ENCODE results near the gene HTT. TPM values are rescaled to one million over a fixed set of nuclear protein-coding genes. Genes with fewer than 3 reads are reported as not detected.

Gene HTT
- total and polyA plus RNA-seq, 5 donors from 2014 or later, result 4.8 to 101 (median 6.4) TPM

DNA sequence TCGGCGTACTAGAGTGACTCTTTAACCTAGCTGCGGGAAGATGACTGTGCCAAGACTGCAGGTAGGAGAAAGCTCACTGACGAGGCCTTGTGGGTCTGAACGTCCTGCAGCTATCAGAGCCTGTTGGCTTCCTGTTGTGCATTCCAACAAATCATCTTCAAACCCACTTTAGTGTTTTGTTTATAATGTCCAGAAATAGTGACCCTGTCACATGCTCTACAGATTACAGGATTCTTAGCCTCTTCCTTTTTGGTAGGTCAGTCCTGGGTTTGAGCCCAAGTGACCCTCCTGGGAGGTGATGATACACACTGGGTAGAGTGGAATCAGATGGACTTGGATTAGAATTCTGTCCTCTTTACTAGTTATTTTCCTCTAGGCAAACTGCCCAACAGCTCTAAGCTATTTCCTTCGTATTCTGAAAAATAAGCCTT is 33.2 kb downstream of the HTT start:
- Mint-ChIP-seq H3K4me3 (no peak overlapping the region), H3K27me3 (no peaks in the 10 kb centered on the region), H3K4me1 (peaks cover 5 to 9% (median 6%) of the 10 kb centered on the region in 4 donors), H3K9me3 (no peaks in the 10 kb centered on the region), H3K36me3 (peaks cover 37% of the 10 kb centered on the region), H3K27ac (no peak overlapping the region)
- H3K27ac ChIP-seq (ENCODE audit: insufficient read depth, low read length, poor library complexity, severe bottlenecking), result no peak overlapping the region
- peaks cover 59% of the 10 kb centered on the region for H3K36me3 ChIP-seq (ENCODE audit: control insufficient read depth, insufficient read depth, low read length)
- ATAC-seq (ENCODE audit: low read depth in 2 of 2), result no peak
- no peaks in the 10 kb centered on the region for H3K9me3 ChIP-seq (ENCODE audit: control insufficient read depth in 2 of 2, low read length in 2 of 2)
- peaks cover 5% of the 10 kb centered on the region for H3K4me1 ChIP-seq (ENCODE audit: control insufficient read depth, insufficient read depth, low read length, poor library complexity, severe bottlenecking)
- H3K4me3 ChIP-seq (ENCODE audit: low read depth, low read length), result no peak overlapping the region
- DNase-seq, result no peak
- no peaks in the 10 kb centered on the region for H3K27me3 ChIP-seq (ENCODE audit: control insufficient read depth, insufficient read depth, low read length)

DNA sequence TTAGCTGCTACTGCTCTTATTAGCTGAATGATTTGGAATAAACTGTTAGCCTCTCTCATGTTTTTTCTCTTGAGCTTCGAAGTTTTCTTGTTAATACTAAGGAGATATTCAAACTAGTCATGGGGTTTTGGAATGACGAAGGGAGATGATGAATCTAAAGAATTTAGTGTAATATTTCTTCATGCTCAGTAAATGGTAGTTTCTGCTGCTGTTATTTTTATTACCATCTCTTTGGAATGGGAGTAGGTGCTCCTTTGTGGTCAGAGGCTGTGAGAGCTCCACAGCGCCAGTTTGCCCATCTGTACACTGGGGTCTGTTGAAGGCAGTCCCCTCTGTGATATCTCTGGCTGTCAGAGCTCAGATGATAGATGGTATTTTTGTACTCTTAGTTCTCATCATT is 33.7 kb downstream of the HTT start:
- H3K27ac Mint-ChIP-seq, result no peak overlapping the region
- DNase-seq (no peak), ATAC-seq (ENCODE audit: low read depth in 2 of 2) (no peak)
- H3K9me3 Mint-ChIP-seq, result no peaks in the 10 kb centered on the region
- H3K36me3 ChIP-seq (ENCODE audit: control insufficient read depth, insufficient read depth, low read length), result peaks cover 64% of the 10 kb centered on the region
- no peak overlapping the region for H3K4me3 ChIP-seq (ENCODE audit: low read depth, low read length)
- H3K27ac ChIP-seq (ENCODE audit: insufficient read depth, low read length, poor library complexity, severe bottlenecking), result no peak overlapping the region
- H3K4me1 ChIP-seq (ENCODE audit: control insufficient read depth, insufficient read depth, low read length, poor library complexity, severe bottlenecking), result peaks cover 5% of the 10 kb centered on the region
- peaks cover 5 to 9% (median 6%) of the 10 kb centered on the region in 4 donors for H3K4me1 Mint-ChIP-seq
- no peaks in the 10 kb centered on the region for H3K27me3 Mint-ChIP-seq
- H3K36me3 Mint-ChIP-seq, result peaks cover 37% of the 10 kb centered on the region
- no peaks in the 10 kb centered on the region for H3K27me3 ChIP-seq (ENCODE audit: control insufficient read depth, insufficient read depth, low read length)
- no peaks in the 10 kb centered on the region for H3K9me3 ChIP-seq (ENCODE audit: control insufficient read depth in 2 of 2, low read length in 2 of 2)
- H3K4me3 Mint-ChIP-seq, result no peak overlapping the region

DNA sequence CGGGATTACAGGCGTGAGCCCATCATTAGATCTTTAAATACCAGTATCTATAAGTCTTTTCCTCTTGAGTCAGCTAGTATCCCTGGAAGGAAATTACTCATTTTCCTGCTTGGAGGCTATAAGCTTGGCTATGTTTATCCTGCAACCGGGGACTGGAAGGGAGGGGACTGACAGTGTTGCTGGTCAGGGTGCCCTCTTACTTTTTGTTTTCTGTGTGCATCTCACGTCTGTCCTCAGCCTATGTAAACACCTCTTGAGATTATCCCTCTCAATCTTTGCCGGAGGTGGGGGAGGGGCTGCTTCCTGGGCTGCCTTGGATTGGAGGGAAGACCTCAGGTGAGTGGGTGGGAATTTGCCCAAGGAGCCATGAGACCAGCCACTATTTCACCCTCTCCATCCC is 37.0 kb downstream of the HTT start:
- Mint-ChIP-seq H3K4me3 (no peak overlapping the region), H3K36me3 (peaks cover 44% of the 10 kb centered on the region)

DNA sequence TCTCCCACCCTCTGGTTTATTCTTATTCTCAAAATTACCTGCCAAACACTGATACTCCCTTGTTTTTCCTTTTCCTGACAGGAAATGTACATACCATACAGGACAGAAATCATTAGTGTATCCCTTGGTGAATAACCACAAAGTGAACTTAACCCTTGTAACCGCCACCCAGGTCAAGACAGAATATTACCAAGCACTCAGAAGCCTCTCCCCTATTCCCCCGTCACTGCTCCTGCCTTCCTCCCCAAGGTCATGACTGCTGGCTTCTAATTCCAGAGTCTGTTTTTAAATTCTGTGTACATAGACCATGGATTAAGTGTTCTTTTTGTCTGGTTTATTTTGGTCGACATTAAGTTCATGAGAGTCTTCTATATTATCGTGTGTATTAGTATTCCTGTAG is 37.7 kb downstream of the HTT start:
- Mint-ChIP-seq H3K36me3 (peaks cover 43% of the 10 kb centered on the region), H3K4me1 (peaks cover 0 to 5% (median 3%) of the 10 kb centered on the region in 4 donors), H3K27ac (no peak overlapping the region), H3K9me3 (no peaks in the 10 kb centered on the region), H3K27me3 (no peaks in the 10 kb centered on the region), H3K4me3 (no peak overlapping the region)
- Histone ChIP-seq H3K36me3 (ENCODE audit: control insufficient read depth, insufficient read depth, low read length) (peaks cover 88% of the 10 kb centered on the region), H3K27ac (ENCODE audit: insufficient read depth, low read length, poor library complexity, severe bottlenecking) (no peak overlapping the region), H3K4me1 (ENCODE audit: control insufficient read depth, insufficient read depth, low read length, poor library complexity, severe bottlenecking) (no peaks in the 10 kb centered on the region), H3K4me3 (ENCODE audit: low read depth, low read length) (no peak overlapping the region), H3K27me3 (ENCODE audit: control insufficient read depth, insufficient read depth, low read length) (no peaks in the 10 kb centered on the region), H3K9me3 (ENCODE audit: control insufficient read depth in 2 of 2, low read length in 2 of 2) (no peaks in the 10 kb centered on the region)
- DNase-seq, result no peak
- ATAC-seq (ENCODE audit: low read depth in 2 of 2), result no peak

More for the DNA sequence above, 37.0 kb downstream of the HTT start:
- Mint-ChIP-seq H3K9me3 (no peaks in the 10 kb centered on the region), H3K27me3 (no peaks in the 10 kb centered on the region), H3K4me1 (peaks cover 3 to 8% (median 4%) of the 10 kb centered on the region in 4 donors), H3K27ac (no peak overlapping the region)
- Histone ChIP-seq H3K9me3 (ENCODE audit: control insufficient read depth in 2 of 2, low read length in 2 of 2) (no peaks in the 10 kb centered on the region), H3K27me3 (ENCODE audit: control insufficient read depth, insufficient read depth, low read length) (no peaks in the 10 kb centered on the region), H3K4me1 (ENCODE audit: control insufficient read depth, insufficient read depth, low read length, poor library complexity, severe bottlenecking) (peaks cover 4% of the 10 kb centered on the region), H3K4me3 (ENCODE audit: low read depth, low read length) (no peak overlapping the region), H3K36me3 (ENCODE audit: control insufficient read depth, insufficient read depth, low read length) (peaks cover 83% of the 10 kb centered on the region), H3K27ac (ENCODE audit: insufficient read depth, low read length, poor library complexity, severe bottlenecking) (no peak overlapping the region)
- ATAC-seq (ENCODE audit: low read depth in 2 of 2) (no peak), DNase-seq (no peak)

DNA sequence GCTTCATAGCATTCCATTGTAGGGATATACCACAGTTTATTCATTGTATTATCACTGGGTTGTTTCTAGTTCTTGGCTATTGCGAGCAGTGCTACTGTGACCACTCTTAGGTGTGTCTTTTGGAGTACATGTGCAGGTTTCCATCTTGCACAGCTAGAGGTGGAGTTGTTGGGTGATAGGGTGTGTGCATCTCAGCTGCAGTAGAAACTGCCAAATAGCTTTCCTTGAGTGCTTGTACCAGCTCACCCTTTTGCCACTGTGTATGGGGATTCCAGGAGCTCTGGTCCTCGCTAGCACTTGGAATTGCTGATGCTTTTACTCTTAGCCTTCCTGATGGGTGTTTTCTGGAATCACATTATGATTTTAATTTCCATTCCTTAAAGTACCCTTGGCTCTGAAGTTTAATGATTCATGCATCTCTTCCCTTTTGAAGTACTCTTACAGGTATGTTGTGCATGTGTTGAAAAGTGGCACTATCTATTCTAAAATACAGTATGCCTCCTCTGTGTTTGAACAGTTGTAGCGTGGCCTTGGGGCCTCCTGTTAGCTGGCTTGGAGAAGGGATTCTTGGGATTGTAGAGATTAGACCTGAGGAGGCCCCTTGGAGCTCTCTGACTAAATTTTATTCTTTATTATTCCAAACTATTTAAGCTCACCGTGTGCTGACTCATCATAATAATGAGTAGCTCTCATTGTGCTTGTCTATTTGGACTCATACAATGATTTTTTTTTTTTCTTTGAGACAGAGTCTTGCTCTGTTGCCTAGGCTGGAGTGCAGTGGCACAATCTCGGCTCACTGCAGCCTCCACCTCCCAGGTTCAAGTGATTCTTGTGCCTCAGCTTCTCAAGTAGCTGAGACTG is 38.4 kb downstream of the HTT start:
- Histone ChIP-seq H3K4me1 (ENCODE audit: control insufficient read depth, insufficient read depth, low read length, poor library complexity, severe bottlenecking) (no peaks in the 10 kb centered on the region), H3K4me3 (ENCODE audit: low read depth, low read length) (no peak overlapping the region), H3K9me3 (ENCODE audit: control insufficient read depth in 2 of 2, low read length in 2 of 2) (no peaks in the 10 kb centered on the region), H3K27me3 (ENCODE audit: control insufficient read depth, insufficient read depth, low read length) (no peaks in the 10 kb centered on the region), H3K36me3 (ENCODE audit: control insufficient read depth, insufficient read depth, low read length) (peaks cover 88% of the 10 kb centered on the region), H3K27ac (ENCODE audit: insufficient read depth, low read length, poor library complexity, severe bottlenecking) (no peak overlapping the region)
- H3K36me3 Mint-ChIP-seq, result peaks cover 38% of the 10 kb centered on the region
- H3K9me3 Mint-ChIP-seq, result no peaks in the 10 kb centered on the region
- DNase-seq (no peak), ATAC-seq (ENCODE audit: low read depth in 2 of 2) (no peak)
- no peak overlapping the region for H3K27ac Mint-ChIP-seq
- H3K4me1 Mint-ChIP-seq, result peaks cover 0 to 5% (median 3%) of the 10 kb centered on the region in 4 donors
- no peaks in the 10 kb centered on the region for H3K27me3 Mint-ChIP-seq
- no peak overlapping the region for H3K4me3 Mint-ChIP-seq

DNA sequence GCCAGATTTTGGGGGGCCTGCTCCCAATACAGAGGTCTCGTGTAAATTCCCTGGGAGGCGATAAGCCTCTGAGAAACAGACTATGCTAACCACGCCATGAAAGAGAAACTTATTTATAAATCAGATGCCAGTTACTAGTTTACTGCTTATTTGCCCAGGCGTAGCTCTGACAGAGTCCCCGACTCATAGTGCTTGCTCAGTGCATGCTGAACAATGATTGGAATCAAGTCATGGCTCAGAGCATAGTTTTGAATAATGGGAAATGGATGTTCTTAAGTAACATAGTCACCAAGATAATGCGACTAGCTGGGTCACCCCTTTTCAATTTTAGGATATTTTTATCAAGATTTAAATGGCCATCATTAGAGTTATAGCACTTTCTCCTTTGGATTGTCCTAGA is 39.9 kb downstream of the HTT start:
- H3K27me3 ChIP-seq (ENCODE audit: control insufficient read depth, insufficient read depth, low read length), result no peaks in the 10 kb centered on the region
- Mint-ChIP-seq H3K27ac (no peak overlapping the region), H3K4me3 (no peak overlapping the region), H3K27me3 (no peaks in the 10 kb centered on the region), H3K9me3 (no peaks in the 10 kb centered on the region), H3K4me1 (peaks cover 0 to 7% (median 3%) of the 10 kb centered on the region in 4 donors), H3K36me3 (peaks cover 42% of the 10 kb centered on the region)
- no peak overlapping the region for H3K4me3 ChIP-seq (ENCODE audit: low read depth, low read length)
- ATAC-seq (ENCODE audit: low read depth in 2 of 2) (no peak), DNase-seq (no peak)
- H3K4me1 ChIP-seq (ENCODE audit: control insufficient read depth, insufficient read depth, low read length, poor library complexity, severe bottlenecking), result no peaks in the 10 kb centered on the region
- no peak overlapping the region for H3K27ac ChIP-seq (ENCODE audit: insufficient read depth, low read length, poor library complexity, severe bottlenecking)
- H3K36me3 ChIP-seq (ENCODE audit: control insufficient read depth, insufficient read depth, low read length), result peaks cover 90% of the 10 kb centered on the region
- no peaks in the 10 kb centered on the region for H3K9me3 ChIP-seq (ENCODE audit: control insufficient read depth in 2 of 2, low read length in 2 of 2)

DNA sequence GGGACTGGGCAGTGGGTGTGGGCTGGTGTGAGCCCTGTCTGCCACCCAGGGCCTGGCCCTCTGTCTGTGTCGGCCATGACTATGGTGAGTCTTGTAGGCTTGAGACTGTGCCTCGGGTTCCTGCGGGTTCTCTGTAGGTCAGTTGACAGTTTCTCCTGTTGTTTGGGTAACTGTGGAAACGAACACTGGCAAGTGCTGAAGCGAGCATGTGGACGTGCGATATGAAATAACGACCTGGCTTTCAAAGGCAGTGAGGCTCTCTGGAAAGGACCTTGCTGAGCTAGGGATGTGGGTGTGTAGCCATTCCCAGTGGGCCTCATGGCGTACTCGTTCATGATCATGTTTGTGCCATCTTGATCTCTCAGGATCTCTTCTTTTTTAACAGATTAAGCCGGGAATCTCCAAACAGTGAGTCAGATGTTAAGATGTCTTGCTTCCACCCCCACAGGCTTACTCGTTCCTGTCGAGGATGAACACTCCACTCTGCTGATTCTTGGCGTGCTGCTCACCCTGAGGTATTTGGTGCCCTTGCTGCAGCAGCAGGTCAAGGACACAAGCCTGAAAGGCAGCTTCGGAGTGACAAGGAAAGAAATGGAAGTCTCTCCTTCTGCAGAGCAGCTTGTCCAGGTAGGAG is 41.3 kb downstream of the HTT start:
- no peak overlapping the region for H3K4me3 ChIP-seq (ENCODE audit: low read depth, low read length)
- H3K27ac Mint-ChIP-seq, result no peak overlapping the region
- H3K27me3 ChIP-seq (ENCODE audit: control insufficient read depth, insufficient read depth, low read length), result no peaks in the 10 kb centered on the region
- H3K36me3 Mint-ChIP-seq, result peaks cover 40% of the 10 kb centered on the region
- peaks cover 85% of the 10 kb centered on the region for H3K36me3 ChIP-seq (ENCODE audit: control insufficient read depth, insufficient read depth, low read length)
- H3K9me3 Mint-ChIP-seq, result no peaks in the 10 kb centered on the region
- H3K4me3 Mint-ChIP-seq, result no peak overlapping the region
- H3K4me1 Mint-ChIP-seq, result peaks cover 0 to 10% (median under 1%) of the 10 kb centered on the region in 4 donors
- H3K9me3 ChIP-seq (ENCODE audit: control insufficient read depth in 2 of 2, low read length in 2 of 2), result no peaks in the 10 kb centered on the region
- H3K4me1 ChIP-seq (ENCODE audit: control insufficient read depth, insufficient read depth, low read length, poor library complexity, severe bottlenecking), result no peaks in the 10 kb centered on the region
- no peak overlapping the region for H3K27ac ChIP-seq (ENCODE audit: insufficient read depth, low read length, poor library complexity, severe bottlenecking)
- no peaks in the 10 kb centered on the region for H3K27me3 Mint-ChIP-seq
- DNase-seq, result no peak
- ATAC-seq (ENCODE audit: low read depth in 2 of 2), result no peak

Data from CD4-positive, CD25-positive, alpha-beta regulatory T cell (primary cell).